T-helper 1 cell (primary cell): ENCODE data around the gene CALM3.
A peak's percentile ranks its signal among the peaks of the same experiment; 100 is the strongest.
"Not testable (repeated sequence)": the region's sequence is repeated elsewhere in the genome, so short reads cannot be mapped to it uniquely, and the experiment has no call there.

Experiments used
- DNase-seq, 5 donors: peaks; one replicate each; pipeline ENCODE4 v3.0.0-alpha.2; 2012 to 2020
- total RNA-seq, 4 donors: gene quantifications; one replicate each; lab custom pipeline; 2026; lab: John Stamatoyannopoulos, UW

The CALM3 gene
- total RNA-seq: 121 to 169 (median 145) reads per million in 4 donors

DNA sequence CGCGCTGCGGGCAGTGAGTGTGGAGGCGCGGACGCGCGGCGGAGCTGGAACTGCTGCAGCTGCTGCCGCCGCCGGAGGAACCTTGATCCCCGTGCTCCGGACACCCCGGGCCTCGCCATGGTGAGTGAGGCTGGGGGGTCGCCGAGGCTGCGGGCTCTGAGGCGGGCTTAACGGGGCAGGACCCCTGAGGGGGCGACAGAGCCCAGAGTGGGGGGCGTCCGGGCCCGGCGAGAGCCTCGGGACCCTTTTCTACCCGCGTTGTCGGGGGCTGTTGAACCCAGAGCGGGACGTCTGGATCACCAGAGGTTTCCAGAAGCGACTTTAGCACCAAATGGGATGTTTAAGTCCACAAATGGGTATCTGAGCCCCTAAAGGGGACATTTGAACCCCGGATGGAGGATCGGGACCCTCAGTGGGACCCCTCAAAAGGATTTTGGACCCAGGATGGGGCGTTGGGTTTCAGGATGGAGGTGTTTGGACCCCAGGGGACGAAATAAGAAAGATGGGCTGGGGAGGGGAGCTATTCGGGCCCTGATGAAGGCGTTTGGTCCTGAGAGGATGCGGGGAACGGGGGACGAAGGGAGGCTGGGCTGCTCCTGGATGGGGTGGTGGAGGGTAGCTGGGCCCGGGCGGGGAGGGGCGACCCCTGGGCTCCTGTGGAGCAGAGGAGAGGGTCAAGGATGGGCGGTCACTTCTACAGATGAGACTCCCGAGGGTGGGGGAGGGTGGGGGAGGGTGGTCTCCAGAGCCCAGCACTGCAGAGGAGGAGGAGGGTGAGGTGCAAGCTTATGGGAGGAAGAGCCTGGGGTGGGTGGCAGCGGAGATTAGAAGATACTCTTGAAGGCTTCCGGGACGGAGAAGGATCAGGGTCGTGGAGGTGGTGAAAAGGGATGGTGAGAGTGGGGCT, at the start of gene CALM3:
CALM3 (plus strand) TSS at position 13 of the 907 bp plus-strand sequence; CDS start at position 118, 105 bp downstream.
- no peak for DNase-seq

DNA sequence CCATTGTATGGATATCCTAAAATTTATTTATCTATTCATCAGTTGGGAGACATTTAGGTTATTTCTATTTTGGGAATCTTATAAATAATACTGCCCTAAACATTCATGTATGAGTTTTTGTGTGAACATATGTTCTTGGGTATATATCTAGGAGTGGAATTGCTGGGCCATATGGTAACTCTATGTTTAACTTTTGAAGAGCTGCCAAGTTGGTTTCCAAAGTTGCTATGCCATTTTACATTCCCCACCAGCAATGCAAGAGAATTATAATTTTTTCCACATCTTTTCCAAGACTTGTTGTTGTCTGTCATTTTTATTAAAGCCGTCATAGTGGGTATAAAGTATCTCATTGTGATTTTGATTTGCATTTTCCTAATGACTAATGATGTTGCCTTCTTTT, 48.2 kb upstream of the CALM3 start:
- DNase-seq: no peak

DNA sequence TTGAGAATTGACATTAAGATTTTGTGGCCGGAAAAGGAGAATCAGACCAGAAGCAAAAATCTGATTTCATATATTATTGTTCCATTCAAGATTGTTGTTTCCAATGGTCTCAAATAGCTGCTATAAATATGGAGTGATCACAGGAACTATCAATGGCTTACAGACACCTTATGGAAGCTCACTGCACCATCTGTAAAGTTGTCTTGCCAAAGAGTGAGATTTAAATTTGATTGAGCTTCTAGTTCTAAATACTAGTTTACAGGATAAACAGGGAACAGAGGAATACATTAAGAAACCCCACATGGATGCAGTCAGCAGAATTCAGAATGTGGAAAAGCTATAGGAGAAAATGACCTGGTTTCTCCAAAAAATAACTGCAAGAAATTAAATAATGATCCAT, 47.0 kb upstream of the CALM3 start:
- DNase-seq: no peak

DNA sequence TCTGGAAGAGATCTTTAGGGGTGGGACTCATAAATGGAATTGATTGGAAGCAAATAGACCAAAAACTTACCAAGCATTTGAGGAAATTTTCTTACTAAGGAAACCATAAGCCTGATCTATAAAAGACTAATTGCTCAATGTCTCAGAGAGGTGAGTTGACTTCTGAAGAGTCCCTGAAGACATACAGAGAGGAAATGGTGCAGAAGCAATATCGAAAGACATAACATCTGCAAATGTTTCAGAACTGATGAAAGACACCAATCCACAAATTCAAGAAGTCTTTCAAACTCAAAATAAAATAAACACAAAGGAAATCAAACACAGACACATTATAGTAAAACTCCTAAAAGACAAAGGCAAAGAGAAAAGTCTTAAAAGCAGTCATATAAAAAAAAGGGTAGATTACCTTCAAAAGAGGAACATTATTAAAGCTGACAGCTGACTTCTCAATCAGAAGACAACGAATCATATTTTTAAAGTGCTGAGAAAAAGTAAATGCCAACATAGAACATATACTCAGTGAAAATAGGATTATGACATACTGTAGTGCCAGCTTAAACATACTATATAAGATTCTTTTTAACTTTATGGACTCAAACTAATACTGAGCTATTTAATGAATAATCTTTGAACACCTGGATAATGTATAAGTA, 45.4 kb upstream of the CALM3 start:
- no peak for DNase-seq

DNA sequence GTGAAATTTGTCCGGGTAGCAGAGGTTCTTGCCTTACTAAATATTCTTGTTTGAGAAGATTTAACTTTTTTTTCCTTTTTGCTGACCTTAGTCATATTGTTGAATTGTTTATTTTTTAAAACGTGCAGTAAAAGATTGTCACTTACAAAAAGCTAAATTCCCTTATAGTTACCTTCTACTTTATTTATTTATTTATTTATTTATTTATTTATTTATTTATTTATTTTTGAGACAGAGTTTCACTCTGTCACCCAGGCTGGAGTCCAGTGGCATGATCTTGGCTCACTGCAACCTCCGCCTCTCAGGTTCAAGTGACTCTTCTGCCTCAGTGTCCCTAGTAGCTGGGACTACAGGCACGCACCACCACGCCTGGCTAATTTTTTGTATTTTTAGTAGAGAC, 44.7 kb upstream of the CALM3 start:
- DNase-seq: not testable (repeated sequence)

DNA sequence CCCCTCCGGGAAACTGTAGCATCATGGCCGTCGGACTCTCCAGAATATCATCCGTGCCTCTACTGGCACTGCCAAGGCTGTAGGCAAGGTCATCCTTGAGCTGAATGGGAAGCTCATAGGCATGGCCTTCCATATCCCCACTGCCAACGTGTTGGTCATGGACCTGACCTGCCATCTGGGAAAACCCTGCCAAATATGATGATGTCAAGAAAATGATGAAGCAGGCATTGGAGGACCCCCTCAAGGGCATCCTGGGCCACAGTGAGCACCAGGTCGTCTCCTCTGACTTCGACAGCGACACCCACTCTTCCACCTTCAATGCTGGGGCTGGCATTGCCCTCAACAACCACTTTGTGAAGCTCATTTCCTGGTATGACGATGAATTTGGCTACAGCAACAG, 41.9 kb upstream of the CALM3 start:
- DNase-seq: no peak

DNA sequence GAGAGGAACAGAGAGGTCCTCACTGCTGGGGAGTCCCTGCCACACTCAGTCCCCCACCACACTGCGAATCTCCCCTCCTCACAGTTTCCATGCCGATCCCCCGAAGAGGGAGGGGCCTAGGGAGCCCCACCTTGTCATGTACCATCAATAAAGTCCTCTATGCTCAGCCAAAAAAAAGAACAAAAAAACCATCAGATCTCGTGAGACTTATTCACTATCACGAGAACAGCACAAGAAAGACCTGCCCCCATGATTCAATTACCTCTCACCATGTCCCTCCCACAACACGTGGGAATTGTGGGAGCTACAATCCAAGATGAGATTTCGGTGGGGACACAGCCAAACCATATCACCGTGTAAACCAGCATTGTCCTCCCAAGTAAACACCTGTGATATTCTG, 41.5 kb upstream of the CALM3 start:
- not testable (repeated sequence) for DNase-seq

DNA sequence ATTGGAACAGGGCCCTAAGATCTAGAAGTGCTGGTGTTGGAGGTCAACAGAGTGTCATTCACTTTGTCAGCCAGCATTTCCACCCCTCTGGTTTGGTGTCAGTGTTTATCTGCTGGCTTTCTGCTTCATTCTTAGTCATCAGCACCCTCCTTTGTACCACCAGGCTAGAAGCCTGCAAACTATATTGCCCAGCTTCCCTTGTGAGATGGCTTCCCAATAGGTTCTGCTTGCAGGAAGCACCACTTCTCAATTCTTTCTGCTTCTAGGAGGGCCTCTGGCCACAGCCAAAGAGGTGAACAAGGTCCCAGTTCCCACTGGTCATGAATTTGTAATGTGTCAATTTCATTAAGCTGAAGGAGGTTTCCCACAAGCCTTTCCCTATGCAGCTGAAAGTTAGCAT, 36.4 kb upstream of the CALM3 start:
- no peak for DNase-seq

DNA sequence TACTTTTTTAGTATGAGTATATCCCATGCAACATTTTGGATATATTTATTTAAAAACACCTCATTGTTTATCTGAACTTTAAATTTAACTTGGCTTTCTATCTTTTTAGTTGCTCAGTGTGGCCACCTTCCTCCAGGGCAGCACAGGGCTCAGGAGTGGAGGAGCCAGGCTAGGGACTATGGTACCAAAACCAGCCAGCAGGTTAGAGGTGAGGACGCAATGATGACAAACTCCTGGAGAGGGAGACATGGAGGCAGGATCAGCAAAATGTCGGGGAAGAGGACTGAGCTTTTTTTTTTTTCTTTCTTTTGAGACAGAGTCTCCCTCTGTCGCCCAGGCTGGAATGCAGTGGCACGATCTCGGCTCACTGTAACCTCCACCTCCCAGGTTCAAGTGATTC, 29.6 kb upstream of the CALM3 start:
- no peak for DNase-seq

DNA sequence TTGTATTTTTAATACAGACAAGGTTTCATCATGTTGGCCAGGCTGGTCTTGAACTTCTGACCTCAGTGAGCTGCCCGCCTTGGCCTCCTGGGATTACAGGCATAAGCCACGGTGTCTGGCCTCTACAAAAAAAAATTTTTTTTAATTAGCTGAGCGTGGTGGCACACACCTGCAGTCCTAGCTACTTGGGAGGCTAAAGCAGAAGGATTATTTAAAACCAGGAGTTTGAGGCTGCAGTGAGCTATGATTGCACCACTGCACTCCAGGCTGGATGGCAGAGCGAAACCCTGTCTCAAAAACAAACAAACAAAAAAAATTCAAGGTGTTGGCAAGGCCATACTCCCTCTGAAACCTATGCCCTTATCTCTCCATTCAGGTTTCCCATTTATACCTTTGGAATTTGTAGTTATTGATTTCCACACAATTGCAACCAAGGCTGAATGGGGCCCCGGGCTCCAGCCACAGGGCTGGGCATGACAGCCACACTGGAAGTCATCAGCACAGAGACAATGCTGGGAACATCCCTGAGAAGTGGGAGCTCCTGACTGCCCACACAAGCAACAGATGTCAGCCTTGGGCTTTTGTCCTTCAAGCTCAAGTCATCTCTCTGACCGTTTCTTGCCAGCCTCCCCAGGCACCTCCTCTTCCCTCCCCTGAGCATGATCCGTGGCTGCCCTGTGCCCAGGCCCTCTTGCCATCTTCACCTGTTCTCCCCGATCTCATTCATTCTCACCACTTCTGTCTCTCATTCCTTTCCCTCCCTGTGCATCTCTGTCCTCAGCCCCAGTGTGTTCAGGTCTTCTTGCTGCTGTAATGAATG, 27.2 kb upstream of the CALM3 start:
- no peak for DNase-seq

DNA sequence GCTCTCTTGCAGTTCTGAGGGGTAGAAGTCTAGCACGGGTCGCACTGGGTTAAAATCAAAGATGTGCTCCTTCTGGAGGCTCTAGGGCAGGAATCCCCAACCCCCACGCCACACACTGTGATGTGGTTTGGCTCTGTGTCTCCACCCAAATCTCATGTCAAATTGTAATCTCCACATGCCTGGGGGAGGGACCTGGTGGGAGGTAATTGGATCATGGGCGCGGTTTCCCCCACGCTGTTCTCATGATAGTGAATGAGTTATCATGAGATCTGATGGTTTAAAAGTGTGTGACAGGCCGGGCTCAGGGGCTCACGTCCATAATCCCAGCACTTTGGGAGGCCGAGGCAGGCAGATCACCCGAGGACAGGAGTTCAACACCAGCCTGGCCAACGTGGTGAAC, 26.6 kb upstream of the CALM3 start:
- peak in 1 of 5 donors; percentile 28 for DNase-seq

DNA sequence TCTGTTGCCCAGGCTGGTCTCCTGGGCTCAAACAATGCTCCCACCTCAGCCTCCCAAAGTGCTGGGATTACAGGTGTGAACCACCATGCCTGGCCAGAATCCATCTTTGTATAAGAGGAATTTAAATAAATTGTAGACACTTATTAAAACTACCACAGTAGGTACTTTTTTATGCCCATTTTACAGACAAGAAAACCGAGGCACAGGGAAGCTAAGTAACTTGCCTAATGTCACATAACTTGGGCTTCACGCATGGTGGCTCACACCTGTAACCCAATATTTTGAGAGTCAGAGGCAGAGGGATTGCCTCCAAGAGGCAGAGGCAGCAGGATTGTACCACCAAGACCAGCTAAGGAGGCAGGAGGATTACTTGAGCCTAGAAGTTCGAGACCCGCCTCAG, 22.7 kb upstream of the CALM3 start:
- no peak for DNase-seq

DNA sequence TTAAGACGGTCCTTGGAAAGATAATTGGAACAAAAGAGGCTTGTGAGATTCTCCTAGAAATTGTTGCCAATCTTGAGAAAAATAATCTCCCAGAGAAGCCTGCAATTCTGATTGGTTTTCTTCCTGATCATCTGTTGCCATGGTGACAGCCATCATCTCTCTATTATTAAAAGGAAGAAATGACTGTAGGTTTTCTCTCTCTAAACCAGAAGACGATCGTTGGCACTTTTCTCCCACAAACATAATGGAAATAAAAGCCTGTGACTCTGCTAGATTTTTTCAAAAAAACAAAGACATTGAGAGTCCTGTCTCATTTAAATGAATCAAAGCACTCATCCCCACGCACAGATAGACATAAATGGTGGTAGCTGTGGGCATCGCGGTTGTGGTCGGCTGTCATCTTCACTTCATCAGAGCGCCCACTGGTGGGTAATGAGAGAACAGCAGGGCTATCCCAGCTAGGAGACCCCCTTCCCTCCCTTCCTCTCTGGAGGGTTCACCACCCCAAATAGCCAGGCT, 21.7 kb upstream of the CALM3 start:
- DNase-seq: peak in 2 of 5 donors; percentile 32 to 33

DNA sequence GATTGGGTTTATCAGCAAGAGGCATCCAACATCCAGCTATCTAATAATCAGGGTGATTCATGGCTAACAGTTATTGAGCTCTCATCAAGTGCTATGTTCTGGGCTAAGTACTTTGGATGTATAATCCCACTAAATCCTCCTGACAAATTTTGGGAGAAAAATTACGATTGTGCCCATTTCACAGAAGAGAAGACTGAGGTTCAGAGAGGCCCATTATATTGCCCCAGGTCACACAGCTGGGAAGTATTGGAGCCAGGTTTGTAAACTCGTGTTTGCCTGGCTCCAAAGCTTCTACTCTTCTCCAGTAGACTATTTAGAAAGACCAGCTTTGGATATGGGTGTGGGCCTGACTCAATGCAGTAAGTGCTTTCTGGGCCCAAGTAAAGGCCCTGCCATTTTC, 20.9 kb upstream of the CALM3 start:
- DNase-seq: no peak

DNA sequence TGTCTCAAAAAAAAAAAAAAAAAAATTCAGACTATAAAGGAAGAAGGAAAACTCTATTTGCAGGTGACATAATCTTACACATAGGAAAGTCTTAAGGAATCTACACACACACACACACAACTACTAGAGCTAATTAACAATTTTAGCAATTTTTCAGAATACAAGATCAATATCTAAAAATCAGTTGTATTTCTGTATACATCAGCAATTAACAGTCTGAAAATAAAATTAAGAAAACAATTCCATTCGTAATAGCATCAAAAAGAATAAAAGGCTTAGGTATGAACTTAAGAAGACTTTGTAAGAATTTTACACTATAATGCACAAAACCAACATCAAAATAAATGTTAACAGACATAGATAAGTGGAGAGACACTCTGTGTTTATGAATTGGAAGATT, 15.6 kb upstream of the CALM3 start:
- no peak for DNase-seq

DNA sequence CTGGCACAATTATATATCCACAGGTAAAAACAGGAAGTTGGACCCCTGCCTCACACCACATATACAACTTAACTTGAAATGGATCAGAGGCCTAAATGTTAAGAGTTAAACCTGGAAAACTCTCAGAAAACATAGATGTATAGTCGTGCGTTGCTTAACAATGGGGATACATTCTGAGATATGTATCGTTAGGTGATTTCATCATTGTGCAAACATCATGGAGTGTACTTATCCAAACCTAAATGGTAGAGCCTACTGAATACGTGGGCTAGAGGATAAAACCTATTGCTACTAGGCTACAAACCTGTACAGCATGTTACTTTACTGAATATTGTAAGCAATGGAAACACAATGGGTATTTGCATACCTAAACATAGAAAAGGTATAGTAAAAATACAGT, 14.8 kb upstream of the CALM3 start:
- no peak for DNase-seq

DNA sequence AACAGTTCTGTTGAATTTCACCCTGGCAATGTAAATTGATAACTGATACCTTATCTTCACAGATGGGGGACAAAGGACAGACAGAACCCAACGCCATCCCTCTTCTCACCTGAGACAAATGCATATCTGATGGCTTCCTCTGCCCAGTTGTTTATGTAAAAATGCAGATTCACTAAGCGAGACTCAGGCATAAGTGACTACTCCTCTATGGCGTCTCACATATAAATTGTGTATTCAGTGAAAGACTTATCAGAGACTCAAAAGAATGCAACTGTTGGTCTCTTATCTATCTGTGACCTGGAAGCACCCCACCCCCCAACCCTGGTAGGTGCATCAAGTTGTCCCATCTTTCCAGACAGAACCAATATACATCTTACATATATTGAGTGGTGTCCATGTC, 13.3 kb upstream of the CALM3 start:
- no peak for DNase-seq

DNA sequence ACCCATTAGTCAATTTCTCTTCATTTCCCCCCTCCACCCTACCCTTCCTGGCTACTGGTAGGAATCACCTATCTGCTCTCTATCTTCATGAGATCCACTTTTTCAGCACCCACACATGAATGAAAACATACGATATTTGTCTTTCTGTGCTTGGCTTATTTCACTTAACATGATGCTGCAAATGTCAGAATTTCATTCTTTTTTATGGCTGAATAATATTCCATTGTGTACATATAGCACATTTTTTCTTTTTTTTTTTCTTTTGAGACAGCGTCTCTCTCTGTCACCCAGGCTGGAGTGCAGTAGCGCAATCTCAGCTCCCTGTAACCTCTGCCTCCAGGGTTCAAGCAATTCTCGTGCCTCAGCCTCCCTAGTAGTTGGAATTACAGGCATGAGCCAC, 9.9 kb upstream of the CALM3 start:
- DNase-seq: no peak

DNA sequence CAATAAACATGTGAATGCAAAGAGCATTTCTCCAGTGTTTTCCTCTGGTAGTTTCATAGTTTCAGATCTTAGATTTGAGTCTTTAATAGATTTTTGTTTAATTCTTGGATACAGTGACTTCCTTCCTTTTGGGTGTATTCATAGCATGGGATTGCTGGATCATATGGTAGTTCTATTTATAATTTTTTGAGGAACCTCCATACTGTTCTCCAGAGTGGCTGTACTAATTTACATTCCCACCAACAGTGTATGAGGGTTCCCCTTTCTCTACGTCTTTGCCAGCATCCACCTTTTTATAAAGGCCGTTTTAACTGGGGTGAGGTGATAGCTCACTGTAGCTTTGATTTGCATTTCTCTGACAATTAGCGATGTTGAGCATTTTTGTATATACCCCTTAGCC, 9.3 kb upstream of the CALM3 start:
- no peak for DNase-seq

DNA sequence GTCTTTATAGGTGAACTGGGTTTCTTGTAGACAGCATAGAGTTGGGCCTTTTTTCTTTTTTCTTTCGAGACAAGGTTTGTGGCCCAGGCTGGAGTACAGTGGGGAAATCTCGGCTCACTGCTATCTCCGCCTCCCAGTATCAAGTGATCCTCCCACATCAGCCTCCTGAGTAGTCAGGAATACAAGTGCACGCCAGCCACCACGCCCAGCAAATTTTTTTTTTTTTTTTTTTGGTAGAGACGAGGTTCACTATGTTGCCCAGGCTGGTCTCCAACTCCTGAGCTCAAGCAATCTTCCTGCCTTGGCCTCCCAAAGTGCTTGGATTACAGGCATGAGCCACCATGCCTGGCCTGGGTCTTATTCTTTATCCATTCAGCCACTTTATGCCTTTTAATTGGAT, 5.1 kb upstream of the CALM3 start:
- DNase-seq: no peak

DNA sequence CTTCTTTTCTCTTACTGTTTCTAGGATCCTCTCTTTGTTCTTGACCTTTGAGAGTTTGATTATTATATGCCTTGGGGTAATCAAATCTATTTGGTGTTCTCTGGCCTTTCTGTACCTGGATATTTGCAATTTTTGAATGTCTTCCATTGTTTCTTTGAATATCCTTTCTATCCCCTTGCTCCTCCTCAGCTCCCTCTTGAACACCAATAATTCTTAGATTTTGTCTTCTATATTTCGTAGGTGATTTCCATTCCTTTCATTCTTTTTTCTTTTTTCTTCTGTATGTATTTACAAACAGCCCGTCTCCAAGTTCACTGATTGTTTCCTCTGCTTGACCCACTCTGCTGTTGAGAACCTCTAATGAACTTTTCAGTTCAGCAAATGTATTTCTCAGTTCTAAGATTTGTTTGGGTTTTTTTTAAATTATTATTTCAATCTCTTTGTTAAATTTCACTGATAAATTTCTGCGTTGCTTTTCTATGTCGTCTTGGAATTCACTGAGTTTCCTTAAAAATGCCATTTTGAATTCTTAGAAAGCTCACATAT, 2.7 kb upstream of the CALM3 start:
- DNase-seq: no peak

DNA sequence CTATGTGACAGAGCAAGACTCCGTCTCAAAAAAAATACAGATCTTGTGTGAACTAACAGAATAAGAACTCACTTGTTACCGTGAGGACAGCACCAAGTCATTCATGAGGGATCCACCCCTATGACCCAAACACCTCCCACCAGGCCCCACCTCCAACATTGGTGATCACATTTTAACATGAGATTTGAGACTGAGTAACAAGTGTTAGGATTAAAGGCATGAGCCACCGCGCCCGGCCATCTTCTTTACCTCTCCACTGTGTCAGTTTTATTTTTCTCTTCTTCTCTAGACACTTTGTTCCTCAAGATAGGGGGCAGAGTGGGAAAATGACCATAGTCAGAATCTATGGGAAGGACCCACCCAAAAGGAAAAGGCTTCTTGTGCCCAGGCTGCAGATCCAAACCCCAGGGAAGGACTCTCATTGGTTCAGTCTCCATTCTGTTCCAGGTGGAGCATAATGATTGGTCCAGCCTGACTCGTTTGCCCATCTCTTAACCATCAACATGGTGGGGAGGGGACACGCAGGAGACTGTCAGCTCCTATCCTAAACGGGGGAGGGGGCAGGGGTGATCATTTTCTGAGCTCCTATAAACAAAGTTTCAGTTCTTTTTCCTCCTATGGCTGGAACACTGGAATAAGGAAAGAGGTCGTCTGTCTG, 1.3 kb upstream of the CALM3 start:
- no peak for DNase-seq
